ENCODE data around the gene EXOSC5.
"Not testable (repeated sequence)": the region's sequence is repeated elsewhere in the genome, so short reads cannot be mapped to it uniquely, and the experiment has no call there.

EXOSC5 gene

GRCh38 chr19:41397086-41398049, at the start of gene EXOSC5, which contains the start of gene BCKDHA:
TSS of gene EXOSC5 (minus strand) at chr19:41397359. CDS start at chr19:41397328, 31 bp downstream.
TSS of gene BCKDHA (plus strand) at chr19:41397818. CDS start at chr19:41397828, 10 bp downstream.
- FAIRE-seq (peak; percentile 92), DNase-seq (ENCODE audit: insufficient read length, low spot score) (peak; percentile 98)

- DNase-seq (ENCODE audit: insufficient read length, low spot score) (no peak), FAIRE-seq (no peak)
Measured at GRCh38 chr19:41445575-41445974, 48.4 kb upstream of the EXOSC5 start.

- no peak for FAIRE-seq
- DNase-seq (ENCODE audit: insufficient read length, low spot score) = no peak
Measured at GRCh38 chr19:41443813-41444455, 46.8 kb upstream of the EXOSC5 start.

- no peak for FAIRE-seq
Measured at GRCh38 chr19:41442473-41443355, 45.6 kb upstream of the EXOSC5 start, which contains the start of gene ERICH4. TSS of gene ERICH4 (plus strand) at chr19:41443156. CDS start at chr19:41443170, 14 bp downstream.

GRCh38 chr19:41441321-41441945, 44.3 kb upstream of the EXOSC5 start:
- DNase-seq (ENCODE audit: insufficient read length, low spot score) (no peak), FAIRE-seq (no peak)

More at GRCh38 chr19:41442473-41443355, 45.6 kb upstream of the EXOSC5 start, which contains the start of gene ERICH4:
- no peak for DNase-seq (ENCODE audit: insufficient read length, low spot score)

- peak; percentile 99 for DNase-seq (ENCODE audit: insufficient read length, low spot score)
- FAIRE-seq = peak; percentile 94
Measured at GRCh38 chr19:41439441-41440222, 42.5 kb upstream of the EXOSC5 start, which contains the start of gene DMAC2. TSS of gene DMAC2 (minus strand) at chr19:41439912. CDS start at chr19:41439899, 13 bp downstream.

GRCh38 chr19:41437944-41438574, 40.9 kb upstream of the EXOSC5 start:
- DNase-seq (ENCODE audit: insufficient read length, low spot score) (no peak), FAIRE-seq (no peak)

DNA sequence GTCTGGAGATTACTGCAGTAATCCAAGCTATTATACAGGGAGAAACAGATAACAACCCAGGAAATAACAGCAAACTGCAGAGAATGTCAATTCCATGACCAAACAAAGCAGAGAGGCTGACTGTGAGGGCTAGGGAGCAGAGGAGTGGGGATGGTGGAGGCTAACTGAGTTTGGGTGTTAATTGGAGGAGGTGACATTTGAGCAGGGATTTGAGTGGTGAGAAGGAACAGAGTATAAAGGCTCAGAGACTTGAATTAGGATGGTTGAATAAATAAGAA, 39.5 kb upstream of the EXOSC5 start:
- DNase-seq (ENCODE audit: insufficient read length, low spot score) (no peak), FAIRE-seq (no peak)

- FAIRE-seq = no peak
Measured at GRCh38 chr19:41435936-41436673, 38.9 kb upstream of the EXOSC5 start.

GRCh38 chr19:41435376-41435775, 38.2 kb upstream of the EXOSC5 start:
- not testable (repeated sequence) for DNase-seq (ENCODE audit: insufficient read length, low spot score); FAIRE-seq

More at GRCh38 chr19:41435936-41436673, 38.9 kb upstream of the EXOSC5 start:
- DNase-seq (ENCODE audit: insufficient read length, low spot score) = no peak

GRCh38 chr19:41434450-41434849, 37.3 kb upstream of the EXOSC5 start:
- DNase-seq (ENCODE audit: insufficient read length, low spot score) = no peak
- no peak for FAIRE-seq

DNA sequence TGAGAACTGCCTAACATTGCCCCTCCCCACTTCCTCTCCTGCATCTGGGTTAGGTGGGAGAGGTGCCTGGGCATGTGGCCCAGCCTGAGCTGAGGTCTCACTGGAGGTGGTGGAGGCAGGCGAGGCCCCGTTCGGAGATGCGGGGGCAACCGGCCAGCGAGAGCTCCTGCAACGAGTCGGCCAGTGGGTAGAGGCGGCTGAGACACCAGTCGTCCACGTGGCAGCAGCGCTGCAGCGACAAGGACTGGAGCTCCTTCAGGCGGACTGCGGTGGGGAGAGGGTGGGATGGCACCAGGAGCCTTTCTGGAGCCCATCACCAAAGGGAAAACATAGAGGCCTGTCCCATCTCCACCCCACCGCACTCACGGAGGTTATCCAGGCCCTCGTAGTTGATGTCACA, 36.0 kb upstream of the EXOSC5 start:
- DNase-seq (ENCODE audit: insufficient read length, low spot score) = no peak
- FAIRE-seq = no peak

DNA sequence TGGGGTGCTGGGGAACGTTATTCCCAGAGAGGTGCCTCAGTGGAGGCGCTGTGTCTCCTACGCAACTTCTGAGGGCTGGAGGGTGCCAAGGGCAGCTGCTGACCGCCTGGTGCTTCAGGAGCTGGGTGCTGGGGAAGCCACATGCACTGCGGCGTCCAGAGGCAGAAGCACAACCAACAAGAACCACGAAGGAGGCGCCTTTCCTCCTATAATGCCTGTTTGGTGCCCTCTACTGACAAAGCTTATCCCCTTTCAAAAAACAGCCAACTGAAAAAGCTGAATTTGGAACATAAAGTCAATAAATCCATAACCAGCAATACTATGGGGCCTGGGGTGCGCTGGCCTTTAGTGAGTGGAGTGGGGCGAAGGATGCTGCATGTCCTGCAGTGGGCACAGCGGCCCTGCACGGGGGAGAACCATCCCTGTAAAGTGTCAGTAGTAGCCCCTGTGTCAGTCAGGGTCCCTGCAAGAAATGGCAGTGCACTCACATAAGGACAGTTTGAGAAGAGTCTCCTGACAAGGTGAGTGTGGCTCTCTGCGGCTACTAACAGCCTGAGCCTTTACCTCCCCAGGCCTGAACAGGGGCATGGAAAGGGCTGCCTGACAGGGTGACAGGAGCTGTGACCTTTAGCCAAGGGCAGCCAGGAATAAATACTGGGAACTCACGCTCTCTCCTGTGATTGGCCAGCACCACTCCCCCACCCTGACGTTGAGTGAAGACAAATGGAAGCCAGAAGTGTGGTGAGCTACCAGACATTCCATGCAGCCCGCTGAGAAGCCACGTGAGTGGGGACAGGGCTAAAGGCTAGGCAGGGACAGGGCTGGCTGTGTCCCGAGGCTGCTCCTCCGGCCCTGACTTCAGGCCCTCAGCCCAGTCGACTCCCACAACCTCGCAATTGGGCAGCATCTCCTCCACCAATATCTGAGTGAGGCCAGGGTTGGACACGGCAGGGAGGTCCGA, 34.5 kb upstream of the EXOSC5 start:
- no peak for DNase-seq (ENCODE audit: insufficient read length, low spot score)

GRCh38 chr19:41430922-41431321, 33.8 kb upstream of the EXOSC5 start:
- DNase-seq (ENCODE audit: insufficient read length, low spot score) = no peak
- no peak for FAIRE-seq

More for the DNA sequence above, 34.5 kb upstream of the EXOSC5 start:
- FAIRE-seq = no peak

GRCh38 chr19:41428481-41428859, 31.3 kb upstream of the EXOSC5 start:
- no peak for FAIRE-seq

DNA sequence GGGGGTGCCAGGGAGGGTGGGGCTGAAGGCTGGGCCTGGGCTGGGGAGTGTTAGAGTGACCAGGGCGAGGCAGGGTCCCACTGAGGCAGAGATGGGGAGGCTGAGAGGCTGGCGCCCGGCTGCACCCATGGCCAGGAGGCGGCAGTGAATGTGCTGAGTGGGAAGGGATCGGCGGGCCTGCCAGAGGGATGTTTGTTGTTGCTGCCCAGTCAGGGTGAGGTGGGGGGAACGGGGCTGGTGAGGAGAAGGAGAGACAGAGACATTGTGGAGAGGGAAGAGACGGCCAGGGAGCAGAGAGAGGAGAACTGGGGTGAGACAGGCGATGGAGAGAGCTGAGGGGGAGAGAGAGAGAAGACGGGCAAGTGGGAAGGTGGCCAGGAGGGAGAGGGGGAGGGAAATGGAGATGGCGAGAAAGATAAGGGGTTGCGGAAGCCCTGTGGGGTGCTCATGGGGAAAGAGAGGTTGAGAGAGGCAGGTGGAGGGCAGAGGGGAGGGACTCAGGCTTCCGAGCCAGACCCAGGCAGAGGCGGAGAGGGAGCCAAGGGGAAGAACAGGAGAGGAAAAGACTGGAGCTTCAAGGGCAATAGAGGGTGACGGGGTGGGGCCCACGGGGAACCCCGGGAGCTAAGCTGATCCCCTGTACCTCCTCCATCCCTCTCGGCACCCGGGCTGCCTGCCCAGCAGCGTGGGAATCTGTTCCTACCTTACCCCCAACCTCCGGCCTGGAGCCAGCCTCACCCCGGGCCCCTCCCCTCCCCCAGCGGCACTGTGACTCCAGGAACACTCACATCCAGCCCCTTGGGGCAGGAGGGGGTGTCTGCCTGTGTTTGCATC, 30.7 kb upstream of the EXOSC5 start:
- FAIRE-seq = no peak
- no peak for DNase-seq (ENCODE audit: insufficient read length, low spot score)

More at GRCh38 chr19:41428481-41428859, 31.3 kb upstream of the EXOSC5 start:
- no peak for DNase-seq (ENCODE audit: insufficient read length, low spot score)

All from HTR-8/SVneo (cell line).